HCT116 (cell line): ENCODE data around the gene DGKZ.

ENCODE experiments used
- CTCF ChIP-seq, 3 experiments: fragments of 200-600 bp in 1 of 3; sonication (generic) in 1 of 3; IDR thresholded peaks in 2 of 3; conservative IDR thresholded peaks in 1 of 3; 2 replicates each; pipeline ENCODE4 v1.5.1; 2012 to 2017; ENCODE audit warnings: low read depth in 2 of 3, low read length in 2 of 3, antibody characterized with exemption in 1 of 3, borderline replicate concordance in 1 of 3, control low read depth in 1 of 3, mild to moderate bottlenecking in 1 of 3, mixed read lengths in 1 of 3, mixed run types in 1 of 3, moderate library complexity in 1 of 3; ENCODE audit not compliant: insufficient read depth in 1 of 3
- EZH2 ChIP-seq: fragments of 200-600 bp; sonication (generic); IDR thresholded peaks from 2 replicates; pipeline ENCODE4 v1.6.1; 2017; ENCODE audit warnings: antibody characterized with exemption, mixed run types
- JUND ChIP-seq: IDR thresholded peaks from 2 replicates; pipeline ENCODE4 v1.6.1; 2012
- MAX ChIP-seq: IDR thresholded peaks from 2 replicates; pipeline ENCODE4 v1.6.1; 2012
- POLR2A ChIP-seq: IDR thresholded peaks from 2 replicates; pipeline ENCODE4 v1.7.0; 2011; ENCODE audit warnings: borderline replicate concordance; ENCODE audit not compliant: insufficient read depth, insufficient read length; ENCODE audit errors: extremely low read depth
- REST ChIP-seq: IDR thresholded peaks from 2 replicates; pipeline ENCODE4 v1.6.1; 2012; ENCODE audit warnings: low read depth
- SRF ChIP-seq: IDR thresholded peaks from 2 replicates; pipeline ENCODE4 v1.6.1; 2012; ENCODE audit warnings: low read depth
- ZBTB33 ChIP-seq: IDR thresholded peaks from 2 replicates; pipeline ENCODE4 v1.6.1; 2011; ENCODE audit warnings: mild to moderate bottlenecking, low read length, moderate library complexity; ENCODE audit not compliant: insufficient replicate concordance; ENCODE audit errors: extremely low read depth

DNA sequence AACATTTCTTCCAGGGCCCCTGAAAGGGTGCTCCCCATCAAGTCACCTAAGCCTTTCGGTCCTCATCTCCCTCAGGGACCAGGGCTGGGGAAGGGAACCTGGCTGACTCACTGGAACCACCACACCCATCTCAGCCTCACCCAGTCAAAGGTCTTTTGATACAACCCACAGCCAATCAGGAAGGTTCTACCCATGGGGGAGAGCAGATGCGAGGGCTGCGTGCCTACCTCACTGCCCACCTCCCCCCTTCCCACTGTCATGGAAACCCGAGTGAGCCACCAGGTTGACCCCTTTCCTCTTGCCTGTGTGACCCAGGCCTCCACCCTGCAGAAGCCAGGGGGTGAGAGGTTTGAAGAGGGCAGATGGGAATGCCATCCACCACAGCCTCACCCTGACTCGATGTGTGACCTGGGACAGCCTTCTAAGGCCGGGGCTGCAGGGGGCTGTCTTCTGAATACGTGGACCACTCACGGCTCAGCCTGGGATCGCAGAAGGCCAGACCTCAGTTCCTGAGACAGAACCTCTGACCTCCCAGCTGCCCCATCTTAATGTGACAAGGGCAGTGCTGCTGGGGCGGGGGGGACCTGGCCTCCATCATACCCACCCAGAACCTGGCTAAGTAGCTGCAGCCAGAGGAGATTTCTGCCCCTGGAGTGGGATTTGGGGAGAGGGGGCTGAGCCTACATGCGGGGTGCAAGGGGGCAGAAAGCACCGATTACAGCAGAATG, 36.9 kb downstream of the DGKZ start:
- no peak for TF ChIP-seq EZH2
- TF ChIP-seq JUND = no peak
- TF ChIP-seq MAX = no peak
- no peak for TF ChIP-seq CTCF (IDR thresholded peaks at IDR 0.05 in 2 of 3, conservative IDR thresholded peaks at IDR 0.05 in 1 of 3; ENCODE audit: borderline replicate concordance in 1 of 3, insufficient read depth in 1 of 3, low read depth in 2 of 3, low read length in 2 of 3)
- no peak for TF ChIP-seq ZBTB33
- TF ChIP-seq POLR2A = no peak
- TF ChIP-seq REST = no peak
- TF ChIP-seq SRF = no peak
